Neural progenitor cell (in vitro differentiated cells): ENCODE measurements around the gene MAPK8.

Experiments used
- EZH2 ChIP-seq: fragments of 200-600 bp; sonication (generic); IDR thresholded peaks from 2 replicates; pipeline ENCODE4 v1.6.1; 2017; ENCODE audit warnings: antibody characterized with exemption, mild to moderate bottlenecking, moderate library complexity
- EZH2phosphoT487 ChIP-seq: fragments of 200-600 bp; sonication (generic); IDR thresholded peaks from 2 replicates; pipeline ENCODE4 v1.6.1; 2017; ENCODE audit warnings: antibody characterized with exemption
- TF ChIP-seq, protein P1 (sequence below): fragments of 200-600 bp; sonication (generic); IDR thresholded peaks from 2 replicates; pipeline ENCODE4 v1.5.1; 2017; ENCODE audit warnings: antibody characterized with exemption, mild to moderate bottlenecking

- TF ChIP-seq EZH2 (no peak), EZH2phosphoT487 (no peak)
- TF ChIP-seq, protein P1, sequence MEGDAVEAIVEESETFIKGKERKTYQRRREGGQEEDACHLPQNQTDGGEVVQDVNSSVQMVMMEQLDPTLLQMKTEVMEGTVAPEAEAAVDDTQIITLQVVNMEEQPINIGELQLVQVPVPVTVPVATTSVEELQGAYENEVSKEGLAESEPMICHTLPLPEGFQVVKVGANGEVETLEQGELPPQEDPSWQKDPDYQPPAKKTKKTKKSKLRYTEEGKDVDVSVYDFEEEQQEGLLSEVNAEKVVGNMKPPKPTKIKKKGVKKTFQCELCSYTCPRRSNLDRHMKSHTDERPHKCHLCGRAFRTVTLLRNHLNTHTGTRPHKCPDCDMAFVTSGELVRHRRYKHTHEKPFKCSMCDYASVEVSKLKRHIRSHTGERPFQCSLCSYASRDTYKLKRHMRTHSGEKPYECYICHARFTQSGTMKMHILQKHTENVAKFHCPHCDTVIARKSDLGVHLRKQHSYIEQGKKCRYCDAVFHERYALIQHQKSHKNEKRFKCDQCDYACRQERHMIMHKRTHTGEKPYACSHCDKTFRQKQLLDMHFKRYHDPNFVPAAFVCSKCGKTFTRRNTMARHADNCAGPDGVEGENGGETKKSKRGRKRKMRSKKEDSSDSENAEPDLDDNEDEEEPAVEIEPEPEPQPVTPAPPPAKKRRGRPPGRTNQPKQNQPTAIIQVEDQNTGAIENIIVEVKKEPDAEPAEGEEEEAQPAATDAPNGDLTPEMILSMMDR, result no peak
Measured at GRCh38 chr10:48272682-48273081, 33.8 kb upstream of the MAPK8 start.
